ENCODE results near the gene F2RL2.

DNA sequence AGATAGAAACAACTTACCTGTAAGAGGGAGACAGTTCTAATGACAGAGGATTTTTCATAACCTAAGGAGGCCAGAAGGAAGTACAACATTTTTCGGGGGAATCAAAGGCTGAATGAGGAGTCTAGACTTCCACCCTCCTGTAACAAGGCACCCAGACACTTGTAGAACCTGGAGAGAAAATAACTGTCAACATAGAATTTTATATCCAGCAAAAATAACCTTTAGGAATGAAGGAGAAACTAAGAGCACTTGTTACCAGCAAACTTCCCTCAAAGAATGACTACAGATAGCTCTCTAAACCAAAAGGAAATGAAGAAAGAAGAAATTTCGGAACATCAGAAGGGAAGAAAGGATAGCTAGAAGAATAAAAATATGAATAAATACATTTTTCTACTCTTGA is 25.9 kb upstream of the F2RL2 start:
- TF ChIP-seq, protein P1, sequence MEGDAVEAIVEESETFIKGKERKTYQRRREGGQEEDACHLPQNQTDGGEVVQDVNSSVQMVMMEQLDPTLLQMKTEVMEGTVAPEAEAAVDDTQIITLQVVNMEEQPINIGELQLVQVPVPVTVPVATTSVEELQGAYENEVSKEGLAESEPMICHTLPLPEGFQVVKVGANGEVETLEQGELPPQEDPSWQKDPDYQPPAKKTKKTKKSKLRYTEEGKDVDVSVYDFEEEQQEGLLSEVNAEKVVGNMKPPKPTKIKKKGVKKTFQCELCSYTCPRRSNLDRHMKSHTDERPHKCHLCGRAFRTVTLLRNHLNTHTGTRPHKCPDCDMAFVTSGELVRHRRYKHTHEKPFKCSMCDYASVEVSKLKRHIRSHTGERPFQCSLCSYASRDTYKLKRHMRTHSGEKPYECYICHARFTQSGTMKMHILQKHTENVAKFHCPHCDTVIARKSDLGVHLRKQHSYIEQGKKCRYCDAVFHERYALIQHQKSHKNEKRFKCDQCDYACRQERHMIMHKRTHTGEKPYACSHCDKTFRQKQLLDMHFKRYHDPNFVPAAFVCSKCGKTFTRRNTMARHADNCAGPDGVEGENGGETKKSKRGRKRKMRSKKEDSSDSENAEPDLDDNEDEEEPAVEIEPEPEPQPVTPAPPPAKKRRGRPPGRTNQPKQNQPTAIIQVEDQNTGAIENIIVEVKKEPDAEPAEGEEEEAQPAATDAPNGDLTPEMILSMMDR (IDR thresholded peaks at IDR 0.05; ENCODE audit: low read depth, low read length, missing input control), result no peak
- TF ChIP-seq, protein P2, sequence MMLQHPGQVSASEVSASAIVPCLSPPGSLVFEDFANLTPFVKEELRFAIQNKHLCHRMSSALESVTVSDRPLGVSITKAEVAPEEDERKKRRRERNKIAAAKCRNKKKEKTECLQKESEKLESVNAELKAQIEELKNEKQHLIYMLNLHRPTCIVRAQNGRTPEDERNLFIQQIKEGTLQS (IDR thresholded peaks at IDR 0.05), result no peak
- TF ChIP-seq, protein P3, sequence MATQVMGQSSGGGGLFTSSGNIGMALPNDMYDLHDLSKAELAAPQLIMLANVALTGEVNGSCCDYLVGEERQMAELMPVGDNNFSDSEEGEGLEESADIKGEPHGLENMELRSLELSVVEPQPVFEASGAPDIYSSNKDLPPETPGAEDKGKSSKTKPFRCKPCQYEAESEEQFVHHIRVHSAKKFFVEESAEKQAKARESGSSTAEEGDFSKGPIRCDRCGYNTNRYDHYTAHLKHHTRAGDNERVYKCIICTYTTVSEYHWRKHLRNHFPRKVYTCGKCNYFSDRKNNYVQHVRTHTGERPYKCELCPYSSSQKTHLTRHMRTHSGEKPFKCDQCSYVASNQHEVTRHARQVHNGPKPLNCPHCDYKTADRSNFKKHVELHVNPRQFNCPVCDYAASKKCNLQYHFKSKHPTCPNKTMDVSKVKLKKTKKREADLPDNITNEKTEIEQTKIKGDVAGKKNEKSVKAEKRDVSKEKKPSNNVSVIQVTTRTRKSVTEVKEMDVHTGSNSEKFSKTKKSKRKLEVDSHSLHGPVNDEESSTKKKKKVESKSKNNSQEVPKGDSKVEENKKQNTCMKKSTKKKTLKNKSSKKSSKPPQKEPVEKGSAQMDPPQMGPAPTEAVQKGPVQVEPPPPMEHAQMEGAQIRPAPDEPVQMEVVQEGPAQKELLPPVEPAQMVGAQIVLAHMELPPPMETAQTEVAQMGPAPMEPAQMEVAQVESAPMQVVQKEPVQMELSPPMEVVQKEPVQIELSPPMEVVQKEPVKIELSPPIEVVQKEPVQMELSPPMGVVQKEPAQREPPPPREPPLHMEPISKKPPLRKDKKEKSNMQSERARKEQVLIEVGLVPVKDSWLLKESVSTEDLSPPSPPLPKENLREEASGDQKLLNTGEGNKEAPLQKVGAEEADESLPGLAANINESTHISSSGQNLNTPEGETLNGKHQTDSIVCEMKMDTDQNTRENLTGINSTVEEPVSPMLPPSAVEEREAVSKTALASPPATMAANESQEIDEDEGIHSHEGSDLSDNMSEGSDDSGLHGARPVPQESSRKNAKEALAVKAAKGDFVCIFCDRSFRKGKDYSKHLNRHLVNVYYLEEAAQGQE (IDR thresholded peaks at IDR 0.05), result no peak
- TF ChIP-seq, protein P4, sequence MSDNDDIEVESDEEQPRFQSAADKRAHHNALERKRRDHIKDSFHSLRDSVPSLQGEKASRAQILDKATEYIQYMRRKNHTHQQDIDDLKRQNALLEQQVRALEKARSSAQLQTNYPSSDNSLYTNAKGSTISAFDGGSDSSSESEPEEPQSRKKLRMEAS (IDR thresholded peaks at IDR 0.05), result no peak
- TF ChIP-seq NR2F2 (IDR thresholded peaks at IDR 0.05) (no peak), HNF4A (conservative IDR thresholded peaks at IDR 0.05) (no peak), RAD21 (IDR thresholded peaks at IDR 0.05) (no peak), EGR1 (IDR thresholded peaks at IDR 0.05; ENCODE audit: low read depth in 2 of 2) (no peak), JUND (IDR thresholded peaks at IDR 0.05) (no peak)

All from liver (tissue), 3 donors.